OCI-M2 (cell line): Measurements from ENCODE around the gene GNB1L.

Experiments used
- DNase-seq: peaks from one replicate; lab custom pipeline; 2025; ENCODE audit not compliant: unreplicated experiment; lab: John Stamatoyannopoulos, UW

The GNB1L gene, protein sequence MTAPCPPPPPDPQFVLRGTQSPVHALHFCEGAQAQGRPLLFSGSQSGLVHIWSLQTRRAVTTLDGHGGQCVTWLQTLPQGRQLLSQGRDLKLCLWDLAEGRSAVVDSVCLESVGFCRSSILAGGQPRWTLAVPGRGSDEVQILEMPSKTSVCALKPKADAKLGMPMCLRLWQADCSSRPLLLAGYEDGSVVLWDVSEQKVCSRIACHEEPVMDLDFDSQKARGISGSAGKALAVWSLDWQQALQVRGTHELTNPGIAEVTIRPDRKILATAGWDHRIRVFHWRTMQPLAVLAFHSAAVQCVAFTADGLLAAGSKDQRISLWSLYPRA

DNA sequence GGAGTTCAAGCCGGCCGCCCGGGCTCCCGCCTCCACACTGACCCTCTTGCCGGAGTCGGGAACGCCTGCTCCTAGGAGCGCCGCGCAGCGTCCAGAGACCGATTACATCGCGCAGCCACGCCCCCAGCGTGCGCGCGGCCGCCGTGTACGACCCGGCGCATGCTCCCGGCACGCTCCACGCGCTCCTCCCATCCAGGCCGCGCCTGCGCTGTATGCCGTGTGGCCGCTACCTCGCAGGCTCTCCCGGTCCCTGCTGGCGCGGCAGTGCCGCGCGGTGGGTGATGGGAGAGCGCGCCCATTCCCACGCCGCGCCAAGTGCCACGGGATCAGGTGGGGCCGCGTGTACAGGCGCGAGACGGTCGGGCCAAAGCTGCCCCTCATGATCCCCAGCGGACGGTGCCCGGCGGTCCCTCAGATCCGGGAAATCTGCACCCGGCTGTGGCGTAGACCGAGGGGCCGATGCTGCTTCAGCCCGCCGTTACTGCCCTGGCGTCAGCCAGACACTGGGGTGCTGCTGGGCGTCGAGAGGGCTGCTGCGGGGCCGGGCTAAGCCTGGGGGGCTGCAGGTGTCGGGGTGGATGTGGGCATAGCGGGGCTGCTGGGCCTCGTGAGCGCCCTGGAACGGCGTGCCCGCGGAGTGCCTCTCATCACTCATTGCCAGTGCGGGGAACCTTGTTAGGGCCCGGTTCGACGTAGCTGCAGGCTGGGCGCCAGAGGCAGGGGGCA is at the start of gene GNB1L, which contains the start of gene RTL10:
GNB1L (minus strand) TSS at position 97 of the 726 bp plus-strand sequence. CDS start 33,519 bp downstream, outside the sequence.
RTL10 (minus strand) TSS at position 97 of the 726 bp plus-strand sequence. CDS start 2,613 bp downstream, outside the sequence.
- DNase-seq = peak; percentile 51

DNA sequence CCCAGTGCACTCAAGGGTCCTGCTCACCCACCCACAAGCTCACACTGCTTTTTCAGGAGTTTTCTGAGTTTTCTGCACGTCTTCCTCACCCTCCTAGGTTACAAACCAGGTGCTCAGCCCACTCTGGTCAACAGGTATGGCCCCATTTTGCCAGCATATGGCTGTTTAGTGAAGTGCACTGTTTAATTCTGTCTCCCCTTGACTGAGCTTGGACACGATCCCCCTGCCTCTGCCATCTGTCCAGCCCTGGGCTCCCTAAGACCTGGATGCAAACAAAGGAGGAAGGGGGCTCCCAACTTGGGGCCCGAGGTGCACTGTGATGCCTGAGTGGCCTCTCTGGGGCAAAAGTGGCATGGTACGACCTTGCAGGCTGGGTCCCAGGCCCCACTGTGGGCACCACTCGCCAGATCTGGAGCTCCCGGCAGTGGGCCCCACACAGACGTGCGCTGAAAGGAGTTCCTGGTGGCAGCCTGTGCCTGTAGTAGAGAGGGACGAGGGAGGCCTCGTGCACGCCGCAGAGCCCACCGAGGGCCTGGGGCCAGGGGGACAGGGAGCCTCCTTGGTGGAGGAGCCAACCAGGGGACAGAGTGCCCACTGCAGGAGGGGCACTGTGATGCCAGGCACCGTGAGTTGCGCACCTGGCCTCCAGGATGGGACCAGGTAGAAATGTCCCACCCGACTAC is 49.6 kb upstream of the GNB1L start:
- no peak for DNase-seq

DNA sequence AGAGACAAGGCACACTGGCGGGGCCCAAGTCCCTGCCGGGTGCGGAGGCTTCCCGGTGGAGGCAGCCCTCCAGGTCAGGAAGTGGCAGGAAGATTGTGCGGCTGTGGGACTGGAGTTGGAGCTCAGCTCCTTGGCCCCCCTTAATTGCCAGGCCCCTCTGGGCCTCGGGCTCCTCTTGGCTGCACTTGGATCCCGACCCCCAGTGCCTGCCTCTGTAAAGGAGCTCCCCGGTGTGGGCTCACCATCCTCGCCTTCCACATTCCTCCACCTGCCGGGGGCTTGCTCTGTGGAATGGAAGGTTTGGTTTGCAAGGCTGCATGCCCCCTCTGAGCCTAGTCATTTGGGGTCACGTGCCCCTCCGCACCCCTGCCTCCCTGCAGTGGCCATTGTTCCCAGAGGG is 48.8 kb upstream of the GNB1L start:
- DNase-seq = no peak

DNA sequence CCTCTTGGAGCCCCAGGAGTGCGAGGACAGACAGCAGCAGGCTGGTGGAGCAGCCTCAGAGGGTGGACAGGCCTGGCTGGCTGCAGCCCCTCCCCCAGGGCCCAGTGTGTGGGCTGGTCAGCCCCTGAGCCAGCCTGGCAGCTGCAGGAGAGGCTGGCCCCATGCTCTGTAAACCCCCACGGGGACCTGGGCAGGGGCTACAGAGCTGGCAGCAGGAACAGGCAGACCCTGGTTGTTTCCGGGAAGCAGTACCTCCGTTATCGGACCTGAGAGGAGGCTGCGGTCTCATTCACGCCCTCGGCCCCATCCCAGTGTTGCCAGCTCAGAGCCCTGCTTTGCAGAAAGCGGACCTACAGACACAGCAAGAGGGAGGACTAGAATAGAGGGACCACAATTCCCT is 48.4 kb upstream of the GNB1L start:
- no peak for DNase-seq

DNA sequence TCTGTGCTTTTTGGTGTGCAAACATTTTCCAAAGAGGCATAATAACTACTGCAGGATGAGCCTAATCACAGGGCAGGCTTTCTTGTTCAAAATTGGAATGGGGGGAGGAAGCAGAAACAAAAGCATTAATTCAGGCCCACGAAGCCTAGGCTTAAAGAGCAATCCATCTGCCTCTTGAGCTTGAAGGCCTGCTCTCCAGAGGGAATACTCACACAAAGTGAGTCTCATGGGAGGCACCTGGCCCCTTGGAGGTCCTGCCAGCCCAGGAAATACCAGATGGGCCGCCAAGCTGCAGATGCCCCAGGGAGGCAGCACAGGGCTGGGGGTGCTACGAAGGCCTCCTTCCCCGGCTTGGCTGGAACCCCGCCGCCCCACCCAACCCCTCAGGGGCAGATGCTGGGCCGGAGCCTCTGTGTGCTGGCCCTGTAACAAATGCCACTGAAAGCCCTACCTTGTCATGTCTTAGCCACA is 47.6 kb upstream of the GNB1L start:
- DNase-seq = no peak

DNA sequence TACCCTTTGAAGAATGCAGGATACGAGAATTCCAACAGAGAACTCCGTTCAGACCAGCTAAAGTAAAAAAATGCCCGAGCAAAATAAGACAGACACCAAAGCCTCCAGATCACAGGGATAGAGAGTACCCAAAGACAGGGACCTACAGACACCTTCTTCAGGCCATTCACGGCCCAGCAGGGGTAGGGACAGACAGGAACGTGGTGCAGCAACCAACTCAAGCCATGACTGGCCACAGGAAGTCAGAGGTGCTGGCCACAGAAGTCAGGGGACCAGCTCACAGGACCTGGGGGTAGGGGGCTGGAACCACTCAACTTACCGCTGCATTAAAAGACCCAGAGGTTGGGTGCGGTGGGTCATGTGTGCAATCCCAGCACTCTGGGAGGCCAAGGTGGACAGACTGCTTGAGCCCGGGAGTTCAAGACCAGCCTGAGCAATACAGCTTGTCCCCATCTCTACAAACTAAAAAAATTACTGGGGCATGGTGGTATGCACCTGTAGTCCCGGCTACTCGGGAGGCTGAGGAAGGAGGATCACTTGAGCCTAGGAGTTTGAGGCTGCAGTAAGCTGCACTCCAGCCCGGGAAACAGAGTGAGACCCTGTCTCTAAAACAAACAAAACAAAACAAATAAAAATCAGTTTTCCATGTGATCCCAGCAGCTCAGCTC is 47.0 kb upstream of the GNB1L start:
- no peak for DNase-seq

DNA sequence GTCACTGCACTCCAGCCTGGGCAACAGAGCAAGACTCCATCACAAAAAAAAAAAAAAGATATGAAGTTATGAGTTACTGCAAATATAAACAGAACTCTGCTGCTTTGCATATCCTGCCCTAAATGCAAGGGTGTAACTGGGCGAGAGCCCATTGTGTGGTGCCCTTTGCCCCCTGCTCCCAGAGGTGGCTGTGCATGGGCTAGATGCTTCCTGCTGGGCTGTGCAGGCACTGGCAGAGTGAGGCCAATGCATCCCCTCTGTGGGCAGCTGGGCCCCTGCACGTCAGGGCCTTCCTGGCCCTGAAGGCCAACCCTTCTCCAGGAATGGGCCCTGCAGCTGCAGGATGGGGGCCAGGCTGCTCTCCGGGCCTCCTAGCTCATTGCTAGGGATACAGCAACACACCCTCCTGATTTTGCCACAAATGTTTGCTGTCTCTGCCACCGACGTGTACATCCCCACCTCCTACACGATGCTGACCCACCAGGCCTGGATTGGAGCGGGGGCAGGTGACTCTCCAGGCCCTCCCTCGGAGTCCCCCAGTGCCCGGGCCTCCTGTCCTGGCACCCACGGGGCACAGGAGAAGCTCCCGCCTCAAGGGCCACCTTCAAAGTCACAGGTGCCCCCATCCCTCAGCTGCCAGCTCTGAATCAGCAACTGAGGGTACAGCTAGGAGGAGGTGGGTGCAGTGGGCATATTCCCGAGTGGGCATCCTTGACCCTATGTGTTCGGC is 46.2 kb upstream of the GNB1L start:
- DNase-seq = no peak

DNA sequence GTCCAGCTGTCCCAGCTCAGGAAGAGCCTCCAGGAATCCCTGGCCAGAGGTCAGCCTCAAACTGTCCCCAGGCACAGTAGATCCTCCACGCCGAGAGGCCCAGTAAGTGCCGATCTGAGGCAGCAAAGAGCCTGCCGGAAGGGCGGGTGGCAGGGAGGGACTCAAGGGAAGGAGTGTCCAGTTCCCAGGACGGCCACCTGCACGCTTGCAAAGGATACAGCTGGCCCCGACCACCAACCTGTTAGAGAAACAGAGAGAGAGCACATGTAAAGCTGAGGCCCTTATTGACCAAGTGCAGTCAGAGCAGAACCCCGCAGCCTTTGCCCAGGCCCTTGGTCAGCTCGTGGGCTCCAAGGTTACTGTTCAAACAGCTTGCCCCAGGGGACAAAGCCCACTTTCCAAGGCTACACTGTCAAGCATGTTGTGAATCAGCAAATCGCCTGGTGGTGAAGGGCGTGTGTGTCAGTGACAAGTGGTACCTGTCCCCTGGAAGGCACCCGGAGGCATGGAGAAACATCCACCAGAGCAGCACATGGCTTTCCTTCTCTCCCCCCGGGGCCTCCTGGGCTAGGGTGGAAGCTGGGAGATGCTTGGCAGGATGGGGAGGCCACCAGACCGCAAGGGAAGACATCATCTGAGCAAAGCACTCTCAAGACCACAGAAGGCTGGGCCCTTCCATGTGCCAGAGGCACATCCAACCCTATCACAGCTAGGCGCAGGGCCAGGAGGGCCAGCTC is 44.3 kb upstream of the GNB1L start:
- DNase-seq = no peak

DNA sequence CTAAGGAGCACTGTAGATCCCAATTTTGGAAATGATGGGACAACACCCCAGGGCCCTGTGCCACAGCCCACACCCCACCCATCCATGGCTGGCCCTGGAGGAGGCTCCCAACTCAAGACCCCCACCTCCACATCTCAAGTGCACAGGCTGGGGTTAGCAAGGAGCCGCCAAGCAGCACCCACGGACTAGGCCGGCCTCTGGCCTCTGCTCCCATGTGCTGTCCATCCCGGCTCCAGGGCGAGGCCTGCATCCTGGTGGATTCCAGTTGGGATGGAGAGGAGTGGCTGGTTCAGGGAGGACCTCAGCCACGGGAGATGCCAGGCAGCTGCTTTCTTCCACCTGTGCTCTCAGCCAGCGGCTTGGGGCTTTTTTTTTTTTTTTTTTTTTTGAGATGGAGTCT is 43.5 kb upstream of the GNB1L start:
- no peak for DNase-seq

DNA sequence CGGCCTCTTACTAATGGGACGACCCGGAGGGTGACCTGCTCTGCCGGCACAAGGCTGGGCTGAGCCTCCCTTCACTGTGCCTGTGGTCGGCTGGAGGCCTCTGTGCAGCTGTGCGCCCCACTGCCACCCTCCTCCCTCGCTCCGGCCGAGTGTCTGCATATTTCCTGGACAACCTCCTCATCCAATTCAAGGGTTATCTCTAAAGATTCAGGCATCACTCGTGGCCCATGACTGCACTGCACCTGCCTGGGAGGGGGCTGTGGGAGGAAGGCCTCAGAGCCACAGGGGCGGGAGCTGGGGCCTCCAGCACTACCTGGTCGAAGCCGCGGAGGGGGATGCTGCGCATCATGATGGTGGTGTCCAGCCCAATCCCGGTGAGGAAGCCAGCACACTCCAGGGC is 43.1 kb upstream of the GNB1L start:
- no peak for DNase-seq

DNA sequence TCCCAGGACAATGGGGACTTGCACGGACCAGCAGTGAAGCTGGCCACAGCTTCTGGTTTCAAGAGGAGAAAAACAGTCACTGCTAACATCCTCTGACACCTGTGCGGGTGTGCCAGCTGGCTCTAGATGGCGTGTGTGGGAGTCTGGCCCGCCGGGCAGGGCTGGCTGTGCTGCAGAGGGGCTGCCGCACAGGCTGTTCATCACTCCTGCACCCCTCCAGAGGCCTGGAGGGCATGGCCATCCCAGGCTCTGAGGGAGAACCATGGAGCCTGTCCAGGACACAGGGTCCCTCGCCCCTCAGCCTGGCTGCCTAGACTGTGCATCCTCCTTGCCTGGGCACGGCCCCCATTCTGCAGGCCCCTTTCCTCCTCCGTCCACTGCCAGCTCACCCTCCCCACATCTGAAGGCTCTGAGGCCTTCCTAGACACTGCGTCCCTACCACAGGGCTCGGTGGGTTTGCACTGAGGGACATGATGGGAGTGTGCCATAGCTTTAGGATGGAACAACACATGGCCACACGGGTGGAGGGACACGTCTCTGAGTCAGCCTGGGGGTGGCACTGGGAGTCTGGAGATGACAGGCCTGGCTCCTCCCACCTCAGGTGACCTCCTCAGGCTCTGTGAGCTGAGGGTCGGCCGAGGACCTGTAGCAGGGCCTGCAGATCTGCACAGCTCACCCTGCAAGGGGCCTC is 42.1 kb upstream of the GNB1L start:
- no peak for DNase-seq

DNA sequence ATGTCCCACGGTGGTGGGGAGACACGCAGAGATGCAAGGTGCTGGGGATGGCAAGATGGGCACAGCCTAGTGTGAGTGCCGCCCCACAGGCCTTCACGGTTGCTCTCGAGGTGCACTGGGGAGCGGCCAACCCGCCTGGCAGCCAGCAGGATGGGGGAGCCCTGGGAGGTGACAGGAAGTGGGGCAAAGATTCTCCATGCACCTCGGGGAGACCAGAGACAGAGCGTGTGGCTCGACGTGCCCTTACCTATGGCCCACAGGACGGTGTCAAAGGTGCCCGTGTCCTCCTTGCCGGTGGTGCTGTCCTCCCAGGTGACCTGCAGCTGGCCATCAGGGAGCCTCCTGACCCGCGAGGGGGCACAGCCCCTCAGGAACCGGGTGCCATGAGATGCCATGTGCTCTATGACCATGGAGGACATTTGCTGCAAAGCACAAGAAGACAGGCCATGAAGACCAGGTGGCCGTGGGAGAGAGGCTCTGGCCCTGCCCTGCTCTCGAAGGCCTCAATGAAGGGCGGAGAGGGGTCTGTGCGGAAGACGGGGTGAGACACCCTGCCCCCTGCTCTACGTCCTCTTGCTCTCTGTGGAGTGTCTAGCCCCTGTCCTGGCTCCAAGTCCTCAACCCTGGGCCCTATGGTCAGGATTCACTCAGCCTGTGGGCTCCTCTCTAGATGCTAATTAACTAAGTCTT is 40.6 kb upstream of the GNB1L start:
- no peak for DNase-seq

DNA sequence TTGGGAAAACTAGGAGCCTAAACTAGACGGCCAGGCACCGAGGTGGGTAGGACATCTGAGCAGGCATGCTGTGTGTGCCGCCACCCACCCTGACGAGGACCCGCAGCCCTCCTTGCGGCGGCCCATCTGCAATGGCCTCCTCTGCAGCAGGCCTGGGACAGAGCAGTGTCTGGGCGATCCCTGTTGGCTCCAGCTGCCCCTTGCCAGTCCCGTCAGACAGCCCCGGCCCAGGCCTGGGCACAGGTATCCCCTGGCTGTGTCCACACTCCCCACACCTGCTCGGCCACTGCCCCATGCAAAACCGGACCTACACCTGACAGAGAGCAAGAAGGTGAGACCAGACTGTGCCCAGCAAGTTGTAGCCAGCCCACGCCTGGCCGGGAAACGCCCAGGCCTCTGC is 38.7 kb upstream of the GNB1L start:
- no peak for DNase-seq

DNA sequence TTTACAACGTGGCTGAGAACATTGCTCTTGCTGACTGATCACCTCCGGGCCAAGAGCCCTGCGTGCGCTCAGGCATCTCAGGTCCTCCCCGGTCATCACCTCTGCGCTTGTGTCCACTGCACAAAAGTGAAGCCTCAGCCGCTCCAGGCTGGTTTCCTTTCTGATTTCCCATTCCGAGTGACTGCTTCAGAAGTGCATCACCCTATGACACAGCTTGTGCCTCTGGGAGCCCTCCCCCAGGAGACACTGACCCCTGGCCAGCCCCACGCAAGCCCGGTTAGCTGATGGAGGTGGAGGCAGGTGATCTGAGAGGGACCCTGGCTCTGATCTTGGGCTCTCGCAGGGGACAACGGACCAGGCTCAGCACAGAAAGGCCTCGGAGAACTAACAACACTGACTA is 38.3 kb upstream of the GNB1L start:
- DNase-seq = no peak

DNA sequence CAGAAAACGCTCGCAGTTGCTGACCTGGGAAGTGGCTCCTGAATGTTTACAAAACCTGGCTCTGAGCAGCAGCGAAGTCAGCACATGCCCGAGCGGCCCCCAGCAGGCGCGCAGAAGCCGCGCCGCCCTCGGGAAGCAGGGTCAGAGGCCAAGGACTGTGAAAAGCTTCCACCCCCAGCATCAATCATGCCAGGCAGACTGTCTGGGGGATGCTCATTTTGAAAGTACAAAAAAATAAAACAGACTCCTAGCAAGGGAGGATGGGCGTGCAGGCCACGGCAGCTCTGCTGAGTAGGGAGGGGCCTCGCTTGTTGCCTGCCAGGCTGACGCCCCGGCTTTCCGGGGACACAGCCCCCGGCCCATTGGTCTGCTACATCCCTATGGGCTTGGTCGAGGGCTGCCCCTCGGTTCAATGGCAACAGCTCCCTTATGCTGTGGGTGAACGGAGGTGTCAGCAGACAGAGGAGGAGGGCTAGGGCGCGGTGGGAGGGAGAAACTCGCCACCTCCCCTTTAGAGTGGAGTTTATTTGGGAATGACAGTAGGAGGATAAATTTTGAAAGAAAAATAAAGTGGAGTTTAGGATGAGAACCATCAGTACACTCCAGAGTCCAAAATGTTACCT is 37.7 kb upstream of the GNB1L start:
- no peak for DNase-seq

DNA sequence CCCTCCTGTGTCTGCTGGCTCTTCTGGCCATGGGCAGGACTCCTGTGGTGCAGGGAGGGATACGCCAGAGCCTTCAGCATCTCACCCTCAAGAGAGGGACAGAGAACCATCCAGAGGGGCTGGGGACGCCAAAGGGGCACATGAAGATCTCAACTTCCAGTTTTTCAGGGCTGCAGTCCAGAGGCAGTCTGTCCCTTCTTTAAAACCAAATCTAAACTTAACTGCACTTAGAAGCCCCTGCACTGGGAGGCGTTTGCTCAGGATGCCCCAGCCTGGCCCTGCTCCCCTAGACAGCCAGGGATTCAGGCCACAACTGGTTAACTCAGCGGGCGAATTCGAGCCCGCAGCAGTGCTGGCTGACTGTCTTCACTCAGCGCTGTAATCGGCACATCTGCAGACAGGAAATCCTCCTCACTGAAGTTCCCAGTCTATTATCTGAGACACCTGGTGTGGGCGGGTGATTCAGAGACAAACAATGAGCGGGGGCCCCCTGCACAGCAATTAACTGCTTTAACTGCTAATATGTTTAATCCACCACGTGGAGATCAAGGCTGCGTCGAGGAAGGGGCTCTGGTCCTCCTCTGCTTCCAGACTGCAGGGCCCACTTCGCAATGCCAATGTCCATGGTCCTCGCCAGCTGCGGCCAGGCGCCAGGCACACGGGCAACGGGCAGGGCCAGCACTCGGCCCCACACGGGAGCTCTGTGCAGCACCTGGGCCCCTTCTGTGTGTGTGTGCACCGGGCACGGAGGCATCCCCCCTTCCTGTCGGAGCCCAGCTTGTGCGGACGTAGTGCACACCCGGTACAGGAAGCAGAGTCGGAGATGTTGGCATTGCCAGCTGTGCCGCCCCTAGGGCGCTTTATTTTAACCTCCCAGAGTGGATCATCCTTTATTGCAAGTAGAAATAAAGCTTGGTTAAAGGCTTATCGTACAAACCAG is 36.9 kb upstream of the GNB1L start:
- DNase-seq = no peak
